Coronary artery (tissue), 2 donors: ENCODE measurements around the gene BCL6.

Experiments
- DNase-seq: peaks from one replicate; pipeline ENCODE4 v3.0.0-alpha.2; 2017; ENCODE audit warnings: low spot score
- H3K27ac ChIP-seq, 2 donors: fragments of 200-600 bp; sonication (generic); one replicate each; pipeline ENCODE4 v1.5.1; 2016 to 2019
- H3K4me3 ChIP-seq: fragments of 200-600 bp; sonication (generic); 2 replicates; pipeline ENCODE4 v1.5.1; 2016; ENCODE audit warnings: mild to moderate bottlenecking, moderate library complexity
- TF ChIP-seq, protein P1 (sequence below): fragments of 200-600 bp; sonication (generic); IDR thresholded peaks from one replicate; pipeline ENCODE4 v1.5.1; 2019; ENCODE audit warnings: antibody characterized with exemption

Gene BCL6

DNA sequence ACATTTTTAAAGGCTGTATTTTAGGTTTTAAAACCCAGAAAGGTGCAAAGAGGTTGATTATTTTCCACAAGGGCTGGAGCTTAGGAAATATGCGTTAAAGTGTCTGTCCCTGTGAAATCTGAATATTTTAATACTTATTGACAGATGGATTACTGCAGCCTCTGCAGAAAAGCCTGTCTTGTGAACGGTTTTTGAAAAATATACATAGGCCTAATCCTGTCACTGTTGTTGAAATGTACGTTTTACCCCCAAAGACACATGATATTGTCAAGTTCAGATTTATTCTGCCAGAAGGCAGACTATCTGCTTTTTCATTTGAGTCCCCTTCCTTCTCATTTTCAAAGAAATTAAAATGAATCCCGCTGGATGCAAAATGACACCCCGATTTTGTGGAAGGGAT is 2.2 kb upstream of the BCL6 start:
- TF ChIP-seq, protein P1, sequence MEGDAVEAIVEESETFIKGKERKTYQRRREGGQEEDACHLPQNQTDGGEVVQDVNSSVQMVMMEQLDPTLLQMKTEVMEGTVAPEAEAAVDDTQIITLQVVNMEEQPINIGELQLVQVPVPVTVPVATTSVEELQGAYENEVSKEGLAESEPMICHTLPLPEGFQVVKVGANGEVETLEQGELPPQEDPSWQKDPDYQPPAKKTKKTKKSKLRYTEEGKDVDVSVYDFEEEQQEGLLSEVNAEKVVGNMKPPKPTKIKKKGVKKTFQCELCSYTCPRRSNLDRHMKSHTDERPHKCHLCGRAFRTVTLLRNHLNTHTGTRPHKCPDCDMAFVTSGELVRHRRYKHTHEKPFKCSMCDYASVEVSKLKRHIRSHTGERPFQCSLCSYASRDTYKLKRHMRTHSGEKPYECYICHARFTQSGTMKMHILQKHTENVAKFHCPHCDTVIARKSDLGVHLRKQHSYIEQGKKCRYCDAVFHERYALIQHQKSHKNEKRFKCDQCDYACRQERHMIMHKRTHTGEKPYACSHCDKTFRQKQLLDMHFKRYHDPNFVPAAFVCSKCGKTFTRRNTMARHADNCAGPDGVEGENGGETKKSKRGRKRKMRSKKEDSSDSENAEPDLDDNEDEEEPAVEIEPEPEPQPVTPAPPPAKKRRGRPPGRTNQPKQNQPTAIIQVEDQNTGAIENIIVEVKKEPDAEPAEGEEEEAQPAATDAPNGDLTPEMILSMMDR = no peak
- peak overlapping the region; percentile 84 for H3K4me3 ChIP-seq
- no peak for DNase-seq

DNA sequence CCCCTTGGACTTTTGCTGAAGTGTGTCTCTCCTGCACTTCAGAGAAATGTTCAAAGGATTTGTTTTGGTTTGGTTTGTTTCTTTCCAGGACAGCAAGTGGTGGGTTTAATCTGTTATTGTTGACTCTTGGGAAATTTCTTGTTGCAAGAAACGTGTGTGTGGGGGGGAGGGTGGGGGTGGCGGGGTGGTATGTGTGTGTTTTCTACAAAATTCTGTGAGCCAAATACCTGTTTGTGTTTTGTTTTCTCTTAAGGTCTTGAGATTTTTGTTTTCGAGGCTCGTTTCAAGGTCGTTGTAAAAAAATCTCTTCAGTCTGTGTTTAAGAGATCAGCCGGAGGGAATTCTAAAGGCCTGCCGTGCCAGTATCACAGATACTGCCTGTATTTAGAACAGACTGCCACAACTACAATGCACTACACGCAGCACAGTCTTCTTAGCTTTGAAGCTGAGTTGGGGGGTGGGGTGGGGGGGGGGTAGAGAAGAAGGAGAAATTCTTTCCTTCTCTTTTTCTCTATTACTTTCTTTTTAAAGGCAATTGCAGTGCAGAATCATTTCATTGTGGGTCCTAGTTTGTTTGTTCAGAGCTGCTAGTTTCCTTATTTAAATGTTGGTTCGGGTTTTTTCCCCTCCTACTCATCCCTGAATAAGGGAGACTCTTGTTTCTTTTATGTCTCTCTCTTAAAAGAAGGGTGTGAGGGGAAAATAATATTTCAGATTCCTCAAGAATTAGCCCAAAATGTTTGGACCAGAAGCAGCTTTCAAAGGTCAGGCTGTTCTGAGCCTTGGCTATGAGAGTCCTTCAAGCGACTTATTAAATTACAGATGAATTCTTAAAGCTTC is 1.4 kb upstream of the BCL6 start:
- TF ChIP-seq, protein P1 = no peak
- DNase-seq = no peak
- Histone ChIP-seq H3K27ac (peak overlapping the region; percentile 96 to 99), H3K4me3 (peak overlapping the region; percentile 84)

More for the DNA sequence above, 2.2 kb upstream of the BCL6 start:
- peak overlapping the region; percentile 96 to 99 for H3K27ac ChIP-seq

DNA sequence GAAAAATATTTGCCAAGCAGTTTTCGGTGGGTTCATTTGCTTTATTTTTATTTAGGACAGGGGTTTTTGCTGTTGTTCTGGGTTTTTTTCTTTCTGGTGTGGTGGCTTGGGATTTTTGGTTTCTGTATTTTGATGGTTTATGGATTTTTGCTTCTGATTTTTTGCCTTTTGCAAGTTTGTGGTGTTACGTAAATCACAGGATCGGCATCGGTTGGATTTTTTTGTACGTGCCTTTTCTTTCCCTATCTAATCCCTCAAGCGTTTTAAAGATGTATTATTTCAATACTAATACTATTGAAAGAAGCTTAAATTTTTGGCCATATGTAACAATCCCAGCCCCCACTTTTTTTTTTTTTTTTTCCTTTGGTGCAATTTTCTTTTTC is 782 bp upstream of the BCL6 start:
- no peak for DNase-seq
- Histone ChIP-seq H3K27ac (peak overlapping the region; percentile 96 to 99), H3K4me3 (peak overlapping the region; percentile 84)
- TF ChIP-seq, protein P1 = no peak

DNA sequence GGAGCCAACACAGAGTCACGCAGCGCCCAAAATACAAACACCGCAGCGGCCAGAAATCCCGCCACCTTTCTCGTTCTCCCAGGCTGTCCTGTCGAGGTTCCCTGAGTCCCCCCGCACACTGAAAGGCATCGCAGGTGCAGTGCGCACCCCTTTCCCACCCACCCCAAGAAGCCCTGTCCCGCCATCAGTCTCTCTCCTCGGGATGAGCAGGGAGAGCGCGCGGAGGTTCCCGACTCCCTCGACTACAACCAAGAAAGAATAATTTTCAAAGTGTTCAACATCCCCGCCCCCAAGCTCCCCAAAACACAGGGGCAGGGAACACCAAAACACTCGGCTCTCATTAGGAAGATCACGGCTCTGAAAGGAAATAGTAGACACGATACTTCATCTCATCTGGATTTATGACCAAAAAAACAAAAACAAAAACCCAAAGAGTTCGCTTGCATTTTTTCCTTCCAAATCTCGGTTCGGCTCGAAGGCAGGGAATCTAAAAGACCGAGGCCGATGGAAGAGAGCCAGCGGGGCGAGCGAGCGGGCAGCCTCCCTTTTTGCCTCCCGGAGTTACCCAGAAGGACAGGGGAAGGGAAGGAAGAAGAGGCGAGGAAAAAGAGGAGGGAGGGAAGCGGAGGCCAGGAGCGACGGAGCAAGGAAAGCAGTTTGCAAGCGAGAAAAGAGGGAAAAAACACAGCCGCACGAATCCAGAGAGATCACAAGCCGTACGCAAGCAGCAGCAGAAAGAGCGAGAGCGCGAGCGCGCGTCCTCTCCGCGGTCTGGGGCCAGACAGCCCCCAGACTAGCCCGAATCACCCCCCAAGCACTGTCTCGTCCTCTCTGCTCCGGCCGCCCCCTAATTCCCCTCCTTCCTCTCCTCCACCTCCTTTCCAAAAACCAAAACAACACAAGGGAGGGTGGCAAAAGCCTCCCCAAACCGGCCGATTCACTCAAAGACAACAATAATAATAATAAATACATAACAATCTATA is 808 bp downstream of the BCL6 start:
- TF ChIP-seq, protein P1 = no peak
- Histone ChIP-seq H3K27ac (peak overlapping the region; percentile 96 to 99), H3K4me3 (peak overlapping the region; percentile 84)
- DNase-seq = no peak

- TF ChIP-seq, protein P1 = no peak
- peak; percentile 89 for DNase-seq
- peak overlapping the region; percentile 84 for H3K4me3 ChIP-seq
- H3K27ac ChIP-seq = peak overlapping the region; percentile 96 to 99
These were observed 1.8 kb downstream of the BCL6 start for GRCh38 chr3:187743195-187744141.

DNA sequence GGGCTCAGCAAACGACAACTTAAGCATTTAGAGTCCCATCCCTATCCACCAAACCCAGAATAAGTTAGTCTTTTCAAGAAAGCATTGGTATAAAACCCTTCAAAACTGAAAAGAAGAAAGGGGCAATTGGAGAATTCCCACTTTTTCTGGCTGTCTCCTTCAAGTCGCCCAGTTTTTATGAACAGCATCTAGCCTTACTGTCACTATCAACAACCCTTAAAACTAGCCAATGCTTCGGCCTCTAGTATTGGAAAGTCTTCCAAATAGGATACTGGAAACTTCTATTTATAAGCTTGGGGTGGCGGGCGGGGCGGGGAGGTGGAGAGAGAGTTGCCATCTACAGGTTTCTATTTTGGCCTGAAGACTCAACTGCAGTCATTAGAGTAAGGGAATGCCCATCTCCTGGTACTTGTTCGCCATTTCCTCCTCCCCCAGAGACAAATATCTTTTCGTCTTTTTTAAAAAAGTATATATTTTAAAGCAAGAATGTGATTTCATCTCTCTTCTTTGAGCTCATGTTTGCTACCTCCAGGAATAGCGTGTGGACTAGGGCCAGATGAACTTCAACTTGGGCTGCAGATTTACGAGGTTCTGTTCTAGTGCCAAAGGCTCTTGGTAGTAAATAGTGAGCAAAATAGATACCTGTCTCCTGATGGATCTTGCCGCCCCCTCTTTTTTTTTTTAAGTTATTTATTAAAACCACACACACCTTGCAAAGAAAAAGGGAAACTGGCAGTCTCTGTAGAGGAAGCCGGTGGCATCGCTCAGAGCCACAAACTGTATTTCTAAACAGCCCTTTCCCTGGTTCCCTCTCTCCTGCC is 2.7 kb downstream of the BCL6 start:
- Histone ChIP-seq H3K4me3 (peak overlapping the region; percentile 84), H3K27ac (peak overlapping the region; percentile 96 to 99)
- no peak for DNase-seq
- TF ChIP-seq, protein P1 = peak; percentile 3
